Stimulated activated CD8-positive, alpha-beta memory T cell treated with anti-CD3 and anti-CD28 coated beads, Interleukin-4, amount 100 ng/mL, for 48 hours (primary cell): ENCODE measurements around the gene SLCO1B1.

Experiments used
- DNase-seq: peaks from one replicate; pipeline ENCODE4 v3.0.0-alpha.2; 2020

Gene SLCO1B1

GRCh38 chr12:21221072-21221471, 90.1 kb downstream of the SLCO1B1 start:
- no peak for DNase-seq

GRCh38 chr12:21221778-21222177, 90.8 kb downstream of the SLCO1B1 start:
- no peak for DNase-seq

- no peak for DNase-seq
These were observed 92.9 kb downstream of the SLCO1B1 start for GRCh38 chr12:21223930-21224329.

- DNase-seq = no peak
These were observed 103.4 kb downstream of the SLCO1B1 start for GRCh38 chr12:21234395-21234794.

- DNase-seq = no peak
These were observed 108.9 kb downstream of the SLCO1B1 start for GRCh38 chr12:21239866-21240265.

GRCh38 chr12:21248679-21249078, 117.7 kb downstream of the SLCO1B1 start:
- no peak for DNase-seq

- no peak for DNase-seq
These were observed 121.1 kb downstream of the SLCO1B1 start for GRCh38 chr12:21252070-21252469.

GRCh38 chr12:21257172-21257571, 126.2 kb downstream of the SLCO1B1 start:
- DNase-seq = no peak

GRCh38 chr12:21264232-21264631, 133.2 kb downstream of the SLCO1B1 start:
- no peak for DNase-seq

- DNase-seq = no peak
These were observed 134.9 kb downstream of the SLCO1B1 start for GRCh38 chr12:21265932-21266331.

- DNase-seq = no peak
These were observed 145.8 kb downstream of the SLCO1B1 start for GRCh38 chr12:21276826-21277225.
